ENCODE data around the gene PPEF1. TPM values are rescaled to one million over a fixed set of nuclear protein-coding genes. Genes with fewer than 3 reads are reported as not detected.

Gene PPEF1
- total and polyA plus RNA-seq, 8 donors: 0.31 to 1.0 (median 0.70) TPM

DNA sequence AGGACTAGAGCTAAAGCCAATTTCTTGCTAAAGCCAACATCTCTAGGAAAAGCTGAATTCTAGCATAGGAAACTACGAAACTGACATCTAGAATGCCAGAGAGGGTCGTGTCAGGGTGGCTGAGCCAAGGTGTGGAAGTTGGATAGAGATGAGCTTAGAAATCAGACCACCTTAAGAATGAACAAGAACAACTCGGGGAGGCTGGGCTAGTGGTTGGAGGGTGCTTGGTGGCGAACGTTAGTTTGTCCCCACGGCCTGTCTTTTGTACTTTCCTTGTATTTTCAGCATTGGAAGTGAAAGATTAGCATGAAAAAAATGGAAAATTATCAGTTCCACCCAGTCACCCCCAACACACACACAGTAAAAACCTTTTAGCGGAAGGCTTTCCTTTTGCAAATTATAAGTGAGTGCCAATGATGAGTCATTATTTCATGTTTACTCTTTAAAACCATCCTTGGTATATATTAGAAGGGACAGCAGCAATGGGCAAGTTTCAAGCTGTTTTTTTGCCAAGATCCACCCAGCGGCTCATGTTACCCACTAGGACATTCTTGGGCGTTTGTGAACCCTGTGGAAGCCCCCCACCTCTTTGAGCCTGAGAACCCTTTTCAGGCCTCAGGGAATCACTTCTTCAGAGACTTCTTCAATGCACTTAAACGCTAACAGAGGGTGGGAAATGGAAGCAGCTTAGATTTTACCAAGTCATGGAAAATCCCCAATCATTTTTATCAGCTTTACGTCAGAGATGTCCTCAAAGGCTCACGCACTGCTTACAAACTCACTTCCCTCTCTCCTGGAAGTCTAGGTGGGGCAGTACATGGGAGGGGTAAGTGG lies 4.9 kb upstream of the PPEF1 start:
- DNase-seq: no peak
- ATAC-seq: peak; percentile 72
- H3K27me3 ChIP-seq: no peaks in the 10 kb centered on the region
- no peak overlapping the region for H3K4me3 ChIP-seq
- intact Hi-C loops (cut with DNase I): no loop called here
- H3K36me3 ChIP-seq: no peaks in the 10 kb centered on the region
- H3K27ac ChIP-seq: peak overlapping the region; percentile 13 to 48
- TF ChIP-seq, protein P1, sequence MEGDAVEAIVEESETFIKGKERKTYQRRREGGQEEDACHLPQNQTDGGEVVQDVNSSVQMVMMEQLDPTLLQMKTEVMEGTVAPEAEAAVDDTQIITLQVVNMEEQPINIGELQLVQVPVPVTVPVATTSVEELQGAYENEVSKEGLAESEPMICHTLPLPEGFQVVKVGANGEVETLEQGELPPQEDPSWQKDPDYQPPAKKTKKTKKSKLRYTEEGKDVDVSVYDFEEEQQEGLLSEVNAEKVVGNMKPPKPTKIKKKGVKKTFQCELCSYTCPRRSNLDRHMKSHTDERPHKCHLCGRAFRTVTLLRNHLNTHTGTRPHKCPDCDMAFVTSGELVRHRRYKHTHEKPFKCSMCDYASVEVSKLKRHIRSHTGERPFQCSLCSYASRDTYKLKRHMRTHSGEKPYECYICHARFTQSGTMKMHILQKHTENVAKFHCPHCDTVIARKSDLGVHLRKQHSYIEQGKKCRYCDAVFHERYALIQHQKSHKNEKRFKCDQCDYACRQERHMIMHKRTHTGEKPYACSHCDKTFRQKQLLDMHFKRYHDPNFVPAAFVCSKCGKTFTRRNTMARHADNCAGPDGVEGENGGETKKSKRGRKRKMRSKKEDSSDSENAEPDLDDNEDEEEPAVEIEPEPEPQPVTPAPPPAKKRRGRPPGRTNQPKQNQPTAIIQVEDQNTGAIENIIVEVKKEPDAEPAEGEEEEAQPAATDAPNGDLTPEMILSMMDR (IDR thresholded peaks at IDR 0.05): no peak
- H3K9me3 ChIP-seq: no peaks in the 10 kb centered on the region
- peaks cover 0 to 4% of the 10 kb centered on the region in 2 donors for H3K4me1 ChIP-seq

DNA sequence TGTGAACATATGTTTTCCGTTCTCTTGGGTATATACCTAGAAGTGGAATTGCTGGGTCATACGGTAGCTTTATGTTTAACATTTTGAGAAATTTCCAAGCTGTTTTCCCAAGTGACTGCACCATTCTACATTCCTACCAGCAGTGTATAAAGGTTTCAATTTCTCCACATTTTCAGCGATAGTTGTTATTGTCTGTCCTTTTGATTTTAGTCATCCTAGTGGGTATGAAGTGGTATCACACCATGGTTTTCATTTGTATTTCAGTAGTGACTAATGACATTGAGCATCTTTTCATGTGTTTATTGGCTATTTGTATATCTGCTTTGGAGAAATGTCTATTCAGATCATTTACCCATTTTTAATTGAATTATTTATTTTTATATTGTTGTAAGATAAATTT lies 2.4 kb downstream of the PPEF1 start:
- Histone ChIP-seq H3K27ac (no peak overlapping the region), H3K36me3 (no peaks in the 10 kb centered on the region), H3K9me3 (no peaks in the 10 kb centered on the region), H3K27me3 (peaks cover 0 to 5% of the 10 kb centered on the region in 2 donors), H3K4me3 (no peak overlapping the region), H3K4me1 (no peaks in the 10 kb centered on the region)
- intact Hi-C loops (cut with DNase I): no loop called here
- TF ChIP-seq, protein P1 (IDR thresholded peaks at IDR 0.05): no peak
- DNase-seq (no peak), ATAC-seq (no peak)

DNA sequence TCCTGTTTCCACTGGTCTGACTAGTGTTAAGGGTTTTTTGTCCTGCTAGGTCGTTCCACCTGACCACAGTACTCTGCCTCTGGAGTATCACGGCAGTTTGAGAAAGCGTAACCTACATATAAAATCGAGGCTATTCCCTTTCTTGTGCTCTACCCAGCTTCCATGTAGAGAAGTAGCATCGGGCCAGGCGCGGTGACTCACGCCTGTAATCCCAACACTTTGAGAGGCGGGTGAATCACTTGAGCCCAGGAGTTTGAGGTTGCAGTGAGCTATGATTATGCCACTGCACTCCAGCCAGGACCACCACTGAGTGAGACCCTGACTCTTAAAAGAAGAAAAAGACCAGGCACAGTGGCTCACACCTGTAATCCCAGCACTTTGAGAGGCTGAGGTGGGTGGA lies 7.5 kb downstream of the PPEF1 start:
- ATAC-seq (no peak), DNase-seq (no peak)
- H3K27ac ChIP-seq: no peak overlapping the region
- no peaks in the 10 kb centered on the region for H3K4me1 ChIP-seq
- intact Hi-C loops (cut with DNase I): no loop called here
- H3K4me3 ChIP-seq: no peak overlapping the region
- no peaks in the 10 kb centered on the region for H3K36me3 ChIP-seq
- TF ChIP-seq, protein P1 (IDR thresholded peaks at IDR 0.05): no peak
- no peaks in the 10 kb centered on the region for H3K9me3 ChIP-seq
- no peaks in the 10 kb centered on the region for H3K27me3 ChIP-seq

DNA sequence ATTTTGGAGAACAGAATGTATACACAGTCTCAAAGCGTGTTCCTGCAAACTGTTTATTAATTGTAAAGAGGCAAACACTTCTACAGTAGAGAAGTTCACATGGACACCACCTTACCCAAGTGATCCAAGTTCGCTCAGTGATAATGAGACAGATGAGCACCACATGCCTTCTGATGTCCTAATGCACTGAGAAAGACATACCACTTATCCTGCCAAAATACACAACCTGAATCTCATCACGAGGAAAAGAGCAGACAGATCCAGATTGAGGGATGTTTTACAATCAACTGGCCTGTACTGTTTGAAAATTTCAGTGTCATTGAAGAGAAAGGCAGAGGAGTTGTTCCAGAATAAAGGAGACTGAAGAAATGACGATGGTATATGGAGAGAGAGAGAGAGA lies 12.4 kb downstream of the PPEF1 start:
- ATAC-seq: no peak

More for the DNA sequence above, 12.4 kb downstream of the PPEF1 start:
- Histone ChIP-seq H3K4me3 (no peak overlapping the region), H3K4me1 (no peaks in the 10 kb centered on the region), H3K27me3 (no peaks in the 10 kb centered on the region), H3K27ac (no peak overlapping the region), H3K36me3 (no peaks in the 10 kb centered on the region), H3K9me3 (no peaks in the 10 kb centered on the region)
- TF ChIP-seq, protein P1 (IDR thresholded peaks at IDR 0.05): no peak
- no peak for DNase-seq
- intact Hi-C loops (cut with DNase I): no loop called here
